Mucosa of descending colon (tissue), 3 donors: ENCODE measurements around the gene SPRN. TPM values are rescaled to one million over a fixed set of nuclear protein-coding genes. Genes with fewer than 3 reads are reported as not detected.

Source experiments
- ATAC-seq: fragments of 200-7000 bp; cut with Tn5 transposase; one replicate; pipeline ENCODE4 v1.9.1; 2020; ENCODE audit warnings: mild to moderate bottlenecking, moderate library complexity
- DNase-seq, 3 donors: peaks; one replicate each; pipeline ENCODE4 v3.0.0-alpha.2; 2020
- H3K36me3 ChIP-seq: fragments of 200-600 bp; one replicate; pipeline ENCODE4 v1.8.0; 2021; ENCODE audit warnings: low read depth, mild to moderate bottlenecking
- H3K4me1 ChIP-seq: fragments of 200-600 bp; one replicate; pipeline ENCODE4 v1.8.0; 2021; ENCODE audit warnings: low read depth, mild to moderate bottlenecking
- H3K4me3 ChIP-seq: fragments of 200-600 bp; one replicate; pipeline ENCODE4 v1.8.0; 2021; ENCODE audit warnings: mild to moderate bottlenecking
- H3K9me3 ChIP-seq: fragments of 200-600 bp; one replicate; pipeline ENCODE4 v1.8.0; 2021; ENCODE audit warnings: mild to moderate bottlenecking
- CTCF ChIP-seq: fragments of 200-600 bp; IDR thresholded peaks from one replicate; pipeline ENCODE4 v1.8.0; 2022; ENCODE audit warnings: antibody characterized with exemption, mild to moderate bottlenecking
- intact Hi-C, 2 donors: fragments of 100-400 bp; cut with DNase I in 1 of 2; cut with micrococcal nuclease in 1 of 2; formaldehyde crosslinking; loops; one replicate each; pipeline versions ENCODE4 v1.11.0 to v1.11.1; 2022; cut with DNase I, micrococcal nuclease
- total RNA-seq, 3 donors: library from RNA; stranded (reverse); fragmentation: NEBNext Ultra II Directional in 2 of 3; extraction: Animal tissue kit (Norgen Biotek cat#: 25700) in 2 of 3; gene quantifications; one replicate each; pipeline versions ENCODE4 v1.2.1 to v1.2.4, GENCODE V29; 2021 to 2023
- donor health status: DM: no; HTN: no; CAD: no; lungs with moderate emphysema.
- donor health status: DM: no; HTN: no; CAD: no.
- donor health status: DM: no; HTN: yes; CAD: no.

The SPRN gene
- total RNA-seq, 3 donors from 2014 or later = 0.25 TPM; not detected in 2

GRCh38 chr10:133422223-133422806 is 2.1 kb downstream of the SPRN start:
- intact Hi-C loops = loop anchor here in 1 of 2 donors (10.0 kb wide), 1 partner anchor 152 kb away; no protein-coding TSS in a partner anchor
- H3K36me3 ChIP-seq = no peaks in the 10 kb centered on the region
- H3K4me3 ChIP-seq = no peak overlapping the region
- no peaks in the 10 kb centered on the region for H3K9me3 ChIP-seq
- no peak for ATAC-seq
- no peak for TF ChIP-seq CTCF
- no peaks in the 10 kb centered on the region for H3K4me1 ChIP-seq
- no peak for DNase-seq

DNA sequence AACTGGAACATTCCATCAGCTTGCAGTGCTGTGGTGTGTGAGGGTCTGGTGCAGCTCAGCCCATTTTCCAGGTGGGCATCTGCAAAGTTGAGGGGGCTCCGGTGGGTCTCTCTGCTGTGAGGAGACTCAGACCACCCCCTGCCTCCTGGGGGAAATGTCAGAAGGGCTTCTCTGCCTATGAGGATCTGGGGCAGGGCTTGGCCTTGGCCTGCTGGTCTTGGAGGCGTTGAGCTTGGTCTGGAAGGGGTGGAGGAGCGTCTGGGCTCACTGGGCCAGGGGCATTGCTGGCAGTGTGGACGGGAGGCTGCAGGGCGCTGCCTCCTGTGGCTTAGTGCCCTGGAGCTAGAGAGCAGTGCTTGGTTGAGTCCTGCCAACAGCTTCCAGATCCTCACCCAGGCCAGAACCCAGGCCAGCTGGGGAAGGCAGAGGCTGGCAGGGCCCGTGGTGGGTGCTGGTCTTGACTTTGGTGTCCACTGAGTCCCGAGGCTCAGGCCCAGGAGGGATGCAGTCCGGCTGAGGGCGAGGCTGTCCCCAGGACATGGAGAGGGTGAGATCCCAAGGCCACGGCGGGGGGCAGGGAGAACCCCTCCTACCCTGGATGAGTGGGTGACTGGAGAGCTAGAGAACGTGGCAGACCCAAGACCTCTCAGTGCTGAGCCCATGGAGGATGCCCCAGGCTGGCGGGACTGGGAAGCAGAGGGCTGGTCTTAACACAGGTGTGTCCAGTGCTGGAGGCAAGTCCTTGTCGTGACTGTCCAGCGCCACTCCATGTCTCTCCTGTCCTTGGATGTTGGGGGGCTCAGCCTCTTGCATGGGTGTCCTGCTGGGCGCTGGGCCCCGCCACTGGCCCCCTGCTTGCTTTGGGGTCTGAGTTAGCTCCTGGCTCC is 2.8 kb downstream of the SPRN start:
- ATAC-seq = no peak
- DNase-seq = peak in 1 of 3 donors; percentile 53
- Histone ChIP-seq H3K4me3 (no peak overlapping the region), H3K36me3 (no peaks in the 10 kb centered on the region), H3K4me1 (no peaks in the 10 kb centered on the region), H3K9me3 (no peaks in the 10 kb centered on the region)
- no peak for TF ChIP-seq CTCF
- intact Hi-C loops = loop anchor here in 1 of 2 donors (10.0 kb wide), 1 partner anchor 153 kb away; no protein-coding TSS in a partner anchor

- DNase-seq = no peak
- no peaks in the 10 kb centered on the region for H3K36me3 ChIP-seq
- H3K4me1 ChIP-seq = no peaks in the 10 kb centered on the region
- H3K9me3 ChIP-seq = no peaks in the 10 kb centered on the region
- TF ChIP-seq CTCF = no peak
- no peak for ATAC-seq
- intact Hi-C loops = loop anchor here in 1 of 2 donors (10.0 kb wide), 1 partner anchor 154 kb away; no protein-coding TSS in a partner anchor
- H3K4me3 ChIP-seq = no peak overlapping the region
Measured at GRCh38 chr10:133420579-133420978, 3.8 kb downstream of the SPRN start.

GRCh38 chr10:133420028-133420427 is 4.4 kb downstream of the SPRN start:
- ATAC-seq (no peak), DNase-seq (no peak)
- TF ChIP-seq CTCF = no peak
- intact Hi-C loops = loop anchor here in 1 of 2 donors (10.0 kb wide), 1 partner anchor 155 kb away; no protein-coding TSS in a partner anchor
- no peaks in the 10 kb centered on the region for H3K36me3 ChIP-seq
- no peaks in the 10 kb centered on the region for H3K4me1 ChIP-seq
- H3K9me3 ChIP-seq = no peaks in the 10 kb centered on the region
- no peak overlapping the region for H3K4me3 ChIP-seq

DNA sequence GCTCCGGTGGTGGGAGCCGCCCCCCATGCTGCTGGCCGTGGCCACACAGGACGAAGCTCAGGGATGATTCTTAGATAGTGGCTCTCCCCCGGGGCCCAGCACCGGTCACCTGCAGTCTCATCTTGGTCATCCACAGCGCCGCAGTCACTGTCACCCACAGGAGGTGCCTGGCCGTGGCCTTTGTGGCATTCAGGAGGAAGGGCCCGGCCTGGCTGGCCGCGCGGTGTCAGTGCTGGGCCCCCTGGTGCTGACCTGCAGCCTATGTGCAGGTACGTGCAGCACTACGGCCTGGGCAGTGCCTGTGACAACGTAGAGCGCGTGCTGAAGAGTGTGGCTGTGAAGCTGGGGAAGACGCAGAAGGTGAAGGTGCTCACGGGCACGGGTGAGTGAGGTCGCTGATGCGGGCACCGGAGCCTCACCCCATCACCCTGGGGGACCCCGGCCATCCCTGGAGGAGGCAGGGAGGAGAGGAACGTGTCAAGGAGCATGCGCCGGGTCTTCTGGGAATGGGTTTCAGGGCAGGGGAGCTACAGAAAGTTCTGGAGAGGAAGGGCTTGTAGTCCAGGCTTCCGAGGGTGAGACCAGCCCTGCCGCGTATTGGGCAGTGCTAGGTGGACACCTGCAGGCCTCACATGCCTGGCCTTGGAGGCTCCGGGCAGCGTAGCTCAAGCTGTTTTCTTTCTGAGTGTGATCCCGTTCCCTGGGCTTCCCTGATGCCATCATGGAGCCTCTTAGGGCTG is 5.0 kb downstream of the SPRN start:
- Histone ChIP-seq H3K9me3 (no peaks in the 10 kb centered on the region), H3K4me3 (no peak overlapping the region), H3K36me3 (no peaks in the 10 kb centered on the region), H3K4me1 (no peaks in the 10 kb centered on the region)
- no peak for TF ChIP-seq CTCF
- intact Hi-C loops = no loop called here
- no peak for DNase-seq
- no peak for ATAC-seq
